ENCODE data around the gene MIF.
A peak's percentile ranks its signal among the peaks of the same experiment; 100 is the strongest.

Gene MIF

DNA sequence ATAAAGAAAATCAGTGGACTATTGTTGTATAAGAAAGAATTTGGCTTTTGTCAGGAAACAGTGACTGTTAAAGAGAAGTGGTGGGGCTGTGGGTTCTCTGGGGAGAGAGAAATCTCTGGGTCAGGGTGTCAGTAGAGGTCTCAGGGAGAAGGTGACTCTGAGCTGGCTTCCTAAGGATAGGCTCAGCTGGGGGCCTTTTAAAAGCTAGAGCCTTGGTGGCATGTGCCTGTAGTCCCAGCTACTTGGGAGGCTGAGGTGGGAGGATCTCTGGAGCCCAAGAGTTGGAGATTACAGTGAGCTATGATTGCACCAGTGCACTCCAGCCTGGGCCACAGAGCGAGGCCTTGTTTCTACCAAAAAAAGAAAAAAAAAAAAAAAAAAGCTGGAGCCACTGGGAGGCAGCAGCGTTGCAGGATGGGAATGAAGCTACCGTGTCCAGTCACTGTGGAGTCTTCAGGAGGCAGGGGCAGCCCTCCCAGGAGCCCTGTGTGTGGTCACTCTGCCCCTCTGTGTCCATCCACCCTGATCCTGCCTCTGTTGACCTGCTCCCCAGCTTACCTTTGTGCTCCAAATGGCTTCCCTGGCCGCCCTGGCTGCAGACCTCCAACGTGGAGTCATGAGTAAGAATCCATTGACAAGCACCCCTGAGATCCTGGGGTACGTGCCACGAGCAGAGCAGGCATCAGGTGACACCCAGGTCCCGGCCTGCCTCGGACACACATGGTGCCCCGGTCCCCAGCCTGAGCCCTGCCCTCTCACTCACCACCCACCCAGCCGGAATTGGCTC, 5.4 kb upstream of the MIF start:
- DNase-seq (ENCODE audit: low spot score in 2 of 2) = no peak
- Mint-ChIP-seq H3K9me3 (no peaks in the 10 kb centered on the region), H3K27ac (ENCODE audit: low read depth) (no peak overlapping the region), H3K36me3 (ENCODE audit: insufficient read depth) (peaks cover under 1% of the 10 kb centered on the region), H3K4me3 (no peak overlapping the region), H3K4me1 (peaks cover 10% of the 10 kb centered on the region), H3K27me3 (no peaks in the 10 kb centered on the region)
- no peak for ATAC-seq (replicated peaks; ENCODE audit: extremely low read depth, poor library complexity, severe bottlenecking)

- DNase-seq (ENCODE audit: low spot score in 2 of 2) (no peak), ATAC-seq (replicated peaks; ENCODE audit: extremely low read depth, poor library complexity, severe bottlenecking) (no peak)
- Mint-ChIP-seq H3K36me3 (ENCODE audit: insufficient read depth) (peaks cover 5% of the 10 kb centered on the region), H3K27ac (ENCODE audit: low read depth) (no peak overlapping the region), H3K4me3 (no peak overlapping the region), H3K27me3 (no peaks in the 10 kb centered on the region), H3K4me1 (peaks cover 12% of the 10 kb centered on the region), H3K9me3 (no peaks in the 10 kb centered on the region)
Measured at GRCh38 chr22:23889620-23890019, 4.6 kb upstream of the MIF start.

DNA sequence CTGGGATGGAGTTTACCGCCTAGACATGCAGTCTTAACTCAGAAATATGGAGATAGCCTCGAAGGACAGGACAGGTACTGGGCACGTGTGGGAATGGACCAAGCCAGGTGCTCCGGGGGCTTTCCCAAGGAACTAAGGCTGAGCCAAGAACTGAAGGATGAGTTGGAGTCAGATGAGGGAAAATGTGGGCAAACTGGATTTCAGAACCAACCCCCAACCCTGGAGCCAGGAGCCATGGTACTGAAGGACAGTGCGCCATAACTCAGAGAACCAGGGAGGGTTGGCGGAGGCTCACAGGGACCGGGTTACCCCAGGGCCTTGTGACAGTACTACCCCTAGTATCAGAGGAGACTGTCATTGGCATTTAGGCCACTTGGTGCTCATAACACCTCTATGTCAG, 2.5 kb upstream of the MIF start:
- ATAC-seq (replicated peaks; ENCODE audit: extremely low read depth, poor library complexity, severe bottlenecking) (no peak), DNase-seq (ENCODE audit: low spot score in 2 of 2) (no peak)
- Mint-ChIP-seq H3K9me3 (no peaks in the 10 kb centered on the region), H3K27me3 (no peaks in the 10 kb centered on the region), H3K4me1 (peaks cover 25% of the 10 kb centered on the region), H3K4me3 (no peak overlapping the region), H3K27ac (ENCODE audit: low read depth) (no peak overlapping the region), H3K36me3 (ENCODE audit: insufficient read depth) (peaks cover 10% of the 10 kb centered on the region)

- Mint-ChIP-seq H3K9me3 (no peaks in the 10 kb centered on the region), H3K36me3 (ENCODE audit: insufficient read depth) (peaks cover 13% of the 10 kb centered on the region), H3K27ac (ENCODE audit: low read depth) (no peak overlapping the region), H3K4me3 (peak overlapping the region; percentile 93), H3K4me1 (peaks cover 29% of the 10 kb centered on the region), H3K27me3 (no peaks in the 10 kb centered on the region)
- no peak for ATAC-seq (replicated peaks; ENCODE audit: extremely low read depth, poor library complexity, severe bottlenecking)
- DNase-seq (ENCODE audit: low spot score in 2 of 2) = no peak
Measured at GRCh38 chr22:23892130-23892529, 2.1 kb upstream of the MIF start.

DNA sequence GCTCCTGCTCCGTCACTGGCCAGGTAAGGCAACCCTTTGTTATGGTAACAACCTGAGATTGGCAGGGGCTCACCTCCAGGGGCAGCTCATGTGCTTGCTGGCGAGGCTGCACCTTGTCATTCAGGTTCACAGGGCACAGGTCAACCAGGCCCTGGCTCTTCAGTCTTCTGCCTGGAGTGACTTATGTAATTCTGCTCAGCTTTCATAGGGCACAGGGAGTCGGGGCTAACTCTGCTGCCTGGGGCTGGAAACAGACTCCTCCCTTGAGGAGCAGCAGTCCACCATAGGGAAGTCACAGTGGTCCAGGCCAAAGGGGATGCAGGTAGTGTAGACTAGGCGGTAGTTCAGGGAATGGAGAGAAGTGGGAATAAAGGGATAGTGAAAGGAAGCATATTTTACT, 1.5 kb upstream of the MIF start:
- H3K27ac Mint-ChIP-seq (ENCODE audit: low read depth) = peak overlapping the region; percentile 96
- ATAC-seq (replicated peaks; ENCODE audit: extremely low read depth, poor library complexity, severe bottlenecking) (no peak), DNase-seq (ENCODE audit: low spot score in 2 of 2) (no peak)
- peaks cover 16% of the 10 kb centered on the region for H3K36me3 Mint-ChIP-seq (ENCODE audit: insufficient read depth)
- H3K4me3 Mint-ChIP-seq = peak overlapping the region; percentile 93
- H3K27me3 Mint-ChIP-seq = no peaks in the 10 kb centered on the region
- peaks cover 34% of the 10 kb centered on the region for H3K4me1 Mint-ChIP-seq
- H3K9me3 Mint-ChIP-seq = no peaks in the 10 kb centered on the region

DNA sequence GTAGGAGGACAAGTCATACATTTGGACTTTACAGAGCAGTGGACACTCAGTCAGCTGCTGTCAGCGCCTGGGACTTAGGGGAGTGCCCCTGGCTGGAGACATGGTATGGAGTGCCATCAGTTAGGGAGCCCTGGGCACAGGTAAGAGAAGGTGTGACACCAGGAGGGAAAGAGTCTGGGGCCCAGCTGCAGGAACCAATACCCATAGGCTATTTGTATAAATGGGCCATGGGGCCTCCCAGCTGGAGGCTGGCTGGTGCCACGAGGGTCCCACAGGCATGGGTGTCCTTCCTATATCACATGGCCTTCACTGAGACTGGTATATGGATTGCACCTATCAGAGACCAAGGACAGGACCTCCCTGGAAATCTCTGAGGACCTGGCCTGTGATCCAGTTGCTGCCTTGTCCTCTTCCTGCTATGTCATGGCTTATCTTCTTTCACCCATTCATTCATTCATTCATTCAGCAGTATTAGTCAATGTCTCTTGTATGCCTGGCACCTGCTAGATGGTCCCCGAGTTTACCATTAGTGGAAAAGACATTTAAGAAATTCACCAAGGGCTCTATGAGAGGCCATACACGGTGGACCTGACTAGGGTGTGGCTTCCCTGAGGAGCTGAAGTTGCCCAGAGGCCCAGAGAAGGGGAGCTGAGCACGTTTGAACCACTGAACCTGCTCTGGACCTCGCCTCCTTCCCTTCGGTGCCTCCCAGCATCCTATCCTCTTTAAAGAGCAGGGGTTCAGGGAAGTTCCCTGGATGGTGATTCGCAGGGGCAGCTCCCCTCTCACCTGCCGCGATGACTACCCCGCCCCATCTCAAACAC, 850 bp upstream of the MIF start:
- Mint-ChIP-seq H3K36me3 (ENCODE audit: insufficient read depth) (peaks cover 16% of the 10 kb centered on the region), H3K27me3 (no peaks in the 10 kb centered on the region), H3K9me3 (no peaks in the 10 kb centered on the region), H3K27ac (ENCODE audit: low read depth) (peak overlapping the region; percentile 96), H3K4me3 (peak overlapping the region; percentile 93), H3K4me1 (peaks cover 35% of the 10 kb centered on the region)
- ATAC-seq (replicated peaks; ENCODE audit: extremely low read depth, poor library complexity, severe bottlenecking) = no peak
- no peak for DNase-seq (ENCODE audit: low spot score in 2 of 2)

DNA sequence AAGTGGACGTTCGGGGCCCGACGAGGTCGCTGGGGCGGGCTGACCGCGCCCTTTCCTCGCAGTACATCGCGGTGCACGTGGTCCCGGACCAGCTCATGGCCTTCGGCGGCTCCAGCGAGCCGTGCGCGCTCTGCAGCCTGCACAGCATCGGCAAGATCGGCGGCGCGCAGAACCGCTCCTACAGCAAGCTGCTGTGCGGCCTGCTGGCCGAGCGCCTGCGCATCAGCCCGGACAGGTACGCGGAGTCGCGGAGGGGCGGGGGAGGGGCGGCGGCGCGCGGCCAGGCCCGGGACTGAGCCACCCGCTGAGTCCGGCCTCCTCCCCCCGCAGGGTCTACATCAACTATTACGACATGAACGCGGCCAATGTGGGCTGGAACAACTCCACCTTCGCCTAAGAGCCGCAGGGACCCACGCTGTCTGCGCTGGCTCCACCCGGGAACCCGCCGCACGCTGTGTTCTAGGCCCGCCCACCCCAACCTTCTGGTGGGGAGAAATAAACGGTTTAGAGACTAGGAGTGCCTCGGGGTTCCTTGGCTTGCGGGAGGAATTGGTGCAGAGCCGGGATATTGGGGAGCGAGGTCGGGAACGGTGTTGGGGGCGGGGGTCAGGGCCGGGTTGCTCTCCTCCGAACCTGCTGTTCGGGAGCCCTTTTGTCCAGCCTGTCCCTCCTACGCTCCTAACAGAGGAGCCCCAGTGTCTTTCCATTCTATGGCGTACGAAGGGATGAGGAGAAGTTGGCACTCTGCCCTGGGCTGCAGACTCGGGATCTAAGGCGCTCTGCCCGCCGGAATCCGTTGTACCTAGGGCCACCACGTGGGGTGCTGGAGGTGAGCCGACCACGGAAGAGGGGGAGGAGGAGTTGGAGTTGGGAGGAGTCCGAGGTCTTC, 771 bp downstream of the MIF start:
- peak overlapping the region; percentile 93 for H3K4me3 Mint-ChIP-seq
- peaks cover 16% of the 10 kb centered on the region for H3K36me3 Mint-ChIP-seq (ENCODE audit: insufficient read depth)
- H3K27ac Mint-ChIP-seq (ENCODE audit: low read depth) = peak overlapping the region; percentile 96
- H3K4me1 Mint-ChIP-seq = peaks cover 35% of the 10 kb centered on the region
- ATAC-seq (replicated peaks; ENCODE audit: extremely low read depth, poor library complexity, severe bottlenecking) (peak; percentile 57), DNase-seq (ENCODE audit: low spot score in 2 of 2) (peak; percentile 24)
- no peaks in the 10 kb centered on the region for H3K27me3 Mint-ChIP-seq
- H3K9me3 Mint-ChIP-seq = no peaks in the 10 kb centered on the region

- DNase-seq (ENCODE audit: low spot score in 2 of 2) = no peak
- H3K4me1 Mint-ChIP-seq = peaks cover 35% of the 10 kb centered on the region
- no peak for ATAC-seq (replicated peaks; ENCODE audit: extremely low read depth, poor library complexity, severe bottlenecking)
Measured at GRCh38 chr22:23895599-23896144, 1.5 kb downstream of the MIF start.

GRCh38 chr22:23896166-23896522, 2.0 kb downstream of the MIF start:
- Mint-ChIP-seq H3K36me3 (ENCODE audit: insufficient read depth) (peaks cover 16% of the 10 kb centered on the region), H3K27me3 (no peaks in the 10 kb centered on the region), H3K4me3 (peak overlapping the region; percentile 93), H3K27ac (ENCODE audit: low read depth) (no peak overlapping the region), H3K9me3 (no peaks in the 10 kb centered on the region), H3K4me1 (peaks cover 35% of the 10 kb centered on the region)
- DNase-seq (ENCODE audit: low spot score in 2 of 2) (no peak), ATAC-seq (replicated peaks; ENCODE audit: extremely low read depth, poor library complexity, severe bottlenecking) (no peak)

More at GRCh38 chr22:23895599-23896144, 1.5 kb downstream of the MIF start:
- H3K4me3 Mint-ChIP-seq = peak overlapping the region; percentile 93
- peak overlapping the region; percentile 96 for H3K27ac Mint-ChIP-seq (ENCODE audit: low read depth)
- H3K36me3 Mint-ChIP-seq (ENCODE audit: insufficient read depth) = peaks cover 16% of the 10 kb centered on the region
- no peaks in the 10 kb centered on the region for H3K27me3 Mint-ChIP-seq
- no peaks in the 10 kb centered on the region for H3K9me3 Mint-ChIP-seq

DNA sequence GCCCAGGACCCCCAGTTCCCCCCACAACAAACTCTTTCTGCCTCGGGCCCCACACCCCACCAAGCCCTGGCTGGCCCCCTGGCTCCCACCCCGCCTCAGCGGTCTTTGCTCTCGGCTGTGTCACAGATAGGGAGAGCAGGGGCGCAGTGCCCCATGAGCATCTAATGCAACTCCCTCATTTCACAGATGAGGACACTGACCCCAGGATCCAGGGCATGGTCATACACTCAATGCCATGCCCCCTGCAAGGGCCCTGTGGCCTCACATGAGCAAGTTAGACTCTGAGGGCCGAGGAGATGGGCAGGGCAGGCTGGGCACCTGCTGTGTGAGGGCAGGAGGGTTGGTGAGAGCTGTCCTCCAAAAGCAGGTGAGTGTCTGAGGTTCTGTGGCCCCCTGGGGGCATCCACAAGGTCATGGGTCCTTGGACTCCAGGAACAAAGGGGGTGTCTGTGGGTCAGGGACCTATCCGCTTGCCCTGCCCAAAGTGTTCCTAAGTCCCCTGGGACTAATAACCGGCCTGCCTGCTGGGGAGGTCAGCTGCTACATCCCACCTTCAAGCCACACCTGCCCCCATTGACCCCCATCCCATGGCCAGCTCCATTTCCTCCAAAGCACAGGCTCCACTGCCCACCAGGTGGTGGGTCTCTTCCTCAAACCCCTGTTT, 2.5 kb downstream of the MIF start:
- H3K27me3 Mint-ChIP-seq = no peaks in the 10 kb centered on the region
- H3K4me3 Mint-ChIP-seq = peak overlapping the region; percentile 93
- peaks cover 35% of the 10 kb centered on the region for H3K4me1 Mint-ChIP-seq
- no peak overlapping the region for H3K27ac Mint-ChIP-seq (ENCODE audit: low read depth)
- peaks cover 16% of the 10 kb centered on the region for H3K36me3 Mint-ChIP-seq (ENCODE audit: insufficient read depth)
- no peak for ATAC-seq (replicated peaks; ENCODE audit: extremely low read depth, poor library complexity, severe bottlenecking)
- DNase-seq (ENCODE audit: low spot score in 2 of 2) = no peak
- H3K9me3 Mint-ChIP-seq = no peaks in the 10 kb centered on the region

DNA sequence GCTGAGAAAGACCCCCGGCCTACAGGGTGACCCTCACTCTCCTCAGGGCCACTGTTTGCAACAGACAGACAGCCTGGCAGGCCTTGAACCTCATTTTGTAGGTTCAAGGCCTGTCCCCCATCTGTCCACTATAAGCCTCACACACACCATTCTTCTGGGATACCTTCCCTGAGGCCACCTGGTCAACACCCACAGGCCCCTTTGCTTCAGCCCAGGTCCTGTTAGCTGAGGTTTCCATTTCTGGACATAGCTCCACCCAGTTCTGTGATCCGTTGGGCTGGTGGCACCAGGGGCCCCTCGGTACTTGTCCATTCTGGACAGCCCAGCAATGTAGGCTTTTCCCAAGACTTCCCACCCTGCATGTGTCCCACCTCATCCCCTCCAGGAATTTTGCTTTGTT, 3.1 kb downstream of the MIF start:
- Mint-ChIP-seq H3K4me3 (peak overlapping the region; percentile 29), H3K4me1 (peaks cover 35% of the 10 kb centered on the region), H3K36me3 (ENCODE audit: insufficient read depth) (peaks cover 16% of the 10 kb centered on the region), H3K9me3 (no peaks in the 10 kb centered on the region), H3K27me3 (no peaks in the 10 kb centered on the region), H3K27ac (ENCODE audit: low read depth) (no peak overlapping the region)
- no peak for DNase-seq (ENCODE audit: low spot score in 2 of 2)
- ATAC-seq (replicated peaks; ENCODE audit: extremely low read depth, poor library complexity, severe bottlenecking) = no peak

Measured in central memory CD8-positive, alpha-beta T cell (primary cell).